GM20000 (cell line): ENCODE data around the gene KCNJ6.

Source experiments
- DNase-seq: peaks from one replicate; pipeline ENCODE4 v3.0.0; 2012; ENCODE audit warnings: low spot score
- CTCF ChIP-seq: IDR thresholded peaks from 2 replicates; pipeline ENCODE4 v1.5.1; 2012; ENCODE audit warnings: mild to moderate bottlenecking, control low read depth; ENCODE audit errors: extremely low read depth, missing control alignments

KCNJ6 gene

GRCh38 chr21:37695111-37695510 lies 221.1 kb downstream of the KCNJ6 start:
- no peak for DNase-seq
- no peak for TF ChIP-seq CTCF

- TF ChIP-seq CTCF = no peak
- no peak for DNase-seq
Measured at GRCh38 chr21:37688952-37689659, 227.2 kb downstream of the KCNJ6 start.

DNA sequence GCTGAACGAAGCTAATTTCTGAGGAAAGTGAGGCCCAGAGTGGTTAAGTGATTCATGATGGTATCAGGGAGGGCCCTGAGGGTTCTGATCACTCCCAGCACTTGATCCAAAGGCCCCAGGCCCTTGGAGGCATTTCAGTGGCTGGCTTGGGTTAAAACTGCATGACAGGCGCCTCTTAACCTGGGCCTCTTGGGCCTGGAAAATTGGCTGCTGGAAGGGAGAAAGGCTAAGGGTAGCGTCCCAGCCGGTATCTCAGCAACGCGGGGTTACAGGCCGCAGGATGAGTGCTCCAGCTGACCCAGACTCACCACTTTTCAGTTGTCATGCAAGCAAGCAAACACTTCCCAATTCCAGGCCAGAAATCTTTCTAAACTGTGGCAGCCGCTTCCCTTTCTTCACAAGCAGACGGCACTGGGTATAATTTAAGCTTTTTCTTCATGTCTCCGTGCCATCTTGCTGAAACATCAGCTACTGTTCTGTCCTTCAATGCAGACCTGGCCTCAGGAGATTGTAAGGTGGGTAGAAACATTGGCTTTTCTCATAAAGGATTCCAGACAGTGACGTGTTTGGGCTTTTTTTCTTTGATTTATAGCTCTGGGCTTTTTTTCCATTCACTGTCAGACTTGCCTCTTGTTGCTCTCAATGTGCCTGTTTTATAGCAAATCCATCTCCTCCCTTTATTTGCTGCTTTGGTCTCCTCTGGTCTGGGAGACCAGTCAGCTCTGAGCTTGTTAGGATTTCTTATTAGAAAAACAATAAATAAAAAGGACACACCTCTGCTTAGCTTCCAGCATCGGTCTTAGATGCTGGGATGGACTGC lies 229.1 kb downstream of the KCNJ6 start:
- no peak for DNase-seq
- no peak for TF ChIP-seq CTCF

DNA sequence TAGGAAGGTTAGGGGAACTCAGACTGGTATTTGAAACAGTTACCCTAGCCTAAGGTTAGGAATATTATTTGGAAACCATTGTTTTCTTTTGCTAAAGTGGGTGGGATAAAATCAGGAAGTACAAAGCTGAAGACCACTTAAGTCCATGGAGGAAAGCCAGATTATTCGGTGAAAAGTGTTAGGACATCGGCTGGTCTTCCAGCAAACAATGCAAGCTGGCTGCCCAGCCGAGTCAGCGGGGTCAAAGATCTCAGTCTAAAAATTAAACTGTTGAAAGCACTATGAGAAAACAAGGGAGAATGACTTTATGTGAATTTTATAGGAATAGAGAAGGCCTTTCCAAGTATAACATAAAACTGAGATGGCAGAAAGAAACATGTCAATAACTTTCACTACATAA lies 231.7 kb downstream of the KCNJ6 start:
- TF ChIP-seq CTCF = no peak
- no peak for DNase-seq

DNA sequence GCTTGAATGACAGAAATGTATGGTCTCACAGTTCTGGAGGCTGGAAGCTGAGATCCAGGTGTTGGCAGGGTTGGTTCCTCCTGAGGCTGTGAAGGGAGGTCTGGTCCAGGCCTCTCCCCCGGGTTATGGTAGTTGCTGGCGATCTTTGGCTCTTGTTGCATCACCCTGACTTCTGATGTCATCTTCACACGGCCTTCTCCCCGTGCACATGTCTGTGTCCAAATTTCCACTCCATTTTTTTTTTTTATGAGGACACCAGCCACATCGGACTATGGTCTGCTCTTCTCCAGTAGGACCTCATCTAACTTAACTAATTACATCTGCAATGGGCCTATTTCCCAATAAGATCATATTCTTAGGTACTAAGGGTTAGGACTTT lies 232.2 kb downstream of the KCNJ6 start:
- DNase-seq = no peak
- no peak for TF ChIP-seq CTCF

DNA sequence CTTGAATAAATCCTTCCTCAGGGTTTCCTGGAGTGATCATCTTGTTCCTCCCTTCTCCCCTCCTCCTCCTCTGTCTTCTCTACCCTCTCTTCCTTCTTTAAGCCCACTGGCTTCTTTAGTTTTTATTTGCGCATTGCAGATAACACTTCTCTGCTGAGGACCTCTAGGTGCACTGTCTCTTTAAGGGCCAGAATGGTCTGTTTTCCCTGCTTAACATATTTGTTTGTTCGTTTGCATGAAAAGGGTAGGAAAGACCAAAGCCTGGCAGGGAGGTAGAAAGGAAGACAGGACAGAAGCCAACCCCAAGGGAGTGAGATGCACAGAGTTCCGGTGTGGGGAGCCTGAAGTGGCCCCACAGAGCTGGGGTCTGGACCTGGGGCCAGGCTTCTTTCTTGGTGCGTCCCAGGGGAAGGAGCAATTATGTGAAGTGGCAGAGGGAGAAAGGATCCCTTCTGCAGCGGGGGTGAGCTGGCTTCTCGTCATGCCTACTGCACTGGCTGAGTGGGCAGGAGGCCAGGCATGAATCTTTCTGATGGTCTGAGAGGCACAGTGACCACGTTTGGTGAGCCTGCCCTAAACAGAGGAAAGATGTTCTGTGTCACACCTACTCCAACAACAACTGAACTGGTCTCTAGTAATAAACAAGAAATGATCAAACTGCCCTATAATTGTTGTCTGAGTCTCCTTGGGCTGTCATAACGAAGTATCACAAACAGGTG lies 232.7 kb downstream of the KCNJ6 start:
- no peak for DNase-seq
- TF ChIP-seq CTCF = no peak

DNA sequence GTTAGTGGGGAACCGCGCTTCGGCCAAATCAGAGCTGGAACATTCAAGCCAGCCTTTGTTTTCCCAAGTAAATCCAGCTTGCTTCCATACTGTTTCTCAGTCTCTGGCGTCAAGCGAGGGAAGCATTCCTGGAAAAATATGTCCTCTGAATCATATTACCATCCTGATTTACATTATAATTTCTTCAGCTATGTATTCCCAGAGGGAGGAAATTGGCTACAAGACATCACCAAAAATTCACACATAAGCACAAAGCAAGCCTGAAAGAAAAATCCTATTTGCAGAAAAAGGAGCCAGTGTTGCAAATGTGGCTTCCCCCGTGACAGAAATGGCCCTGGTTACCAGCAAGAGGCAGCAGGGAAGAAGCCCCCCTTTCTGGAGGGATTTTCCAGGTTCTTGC lies 233.3 kb downstream of the KCNJ6 start:
- no peak for TF ChIP-seq CTCF
- DNase-seq = no peak
